Transverse colon (tissue), 4 donors: Measurements from ENCODE around the gene PLAGL2.

Source experiments
- CTCF ChIP-seq, 5 experiments: fragments of 200-600 bp in 3 of 5; fragments of 450-650 bp in 2 of 5; sonication (generic) in 3 of 5; IDR thresholded peaks; 1 replicate in 2 of 5; 2 replicates in 3 of 5; pipeline ENCODE4 v1.5.1; 2016 to 2017; ENCODE audit warnings: antibody characterized with exemption in 5 of 5, inconsistent platforms in 3 of 5, mild to moderate bottlenecking in 2 of 5, moderate library complexity in 1 of 5
- EP300 ChIP-seq: sonication (generic); formaldehyde crosslinking; IDR thresholded peaks from one replicate; pipeline ENCODE4 v1.6.1; 2017; ENCODE audit warnings: antibody characterized with exemption, low read depth
- POLR2A ChIP-seq: fragments of 450-650 bp; IDR thresholded peaks from one replicate; pipeline ENCODE4 v1.6.1; 2016; ENCODE audit warnings: antibody characterized with exemption, mild to moderate bottlenecking, moderate library complexity
- POLR2AphosphoS5 ChIP-seq, 3 donors: sonication (generic); formaldehyde crosslinking; IDR thresholded peaks; one replicate each; pipeline ENCODE4 v1.6.1; 2016; ENCODE audit warnings: antibody characterized with exemption in 3 of 3

- TF ChIP-seq POLR2A (no peak), CTCF (IDR thresholded peaks at IDR 0.05) (no peak), EP300 (no peak), POLR2AphosphoS5 (IDR thresholded peaks at IDR 0.05) (no peak)
Measured at GRCh38 chr20:32213870-32214269, 6.3 kb upstream of the PLAGL2 start.
